B cell (primary cell): Measurements from ENCODE around the gene MON1B.

Source experiments
- EZH2 ChIP-seq: IDR thresholded peaks from 2 replicates; pipeline ENCODE4 v1.6.1; 2012; ENCODE audit warnings: borderline replicate concordance, low read depth, mild to moderate bottlenecking, moderate library complexity, low read length; ENCODE audit not compliant: insufficient read depth, poor library complexity, severe bottlenecking
- TF ChIP-seq, protein P1 (sequence below): fragments of 200-600 bp; IDR thresholded peaks from one replicate; pipeline ENCODE4 v1.8.0; 2022; ENCODE audit warnings: antibody characterized with exemption, mild to moderate bottlenecking

DNA sequence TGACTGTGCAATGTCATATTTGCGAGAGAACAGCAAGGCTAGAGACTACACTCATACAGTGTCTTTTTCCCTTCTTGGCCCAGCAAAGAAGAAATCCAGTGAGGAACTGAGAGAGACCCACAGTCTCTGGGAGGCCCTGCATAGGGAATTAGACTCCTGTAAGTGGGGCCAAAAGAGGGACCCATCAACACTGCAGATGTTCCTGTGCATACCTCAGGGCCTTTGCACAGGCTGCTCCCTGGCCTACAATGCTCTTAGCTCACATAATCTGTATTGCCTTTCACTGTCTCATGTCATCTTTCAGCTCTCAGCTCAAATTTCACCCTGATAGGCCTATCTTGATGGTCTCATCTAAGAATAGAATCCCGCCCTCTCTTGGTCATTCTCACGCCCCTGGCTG lies 17.4 kb downstream of the MON1B start:
- TF ChIP-seq, protein P1, sequence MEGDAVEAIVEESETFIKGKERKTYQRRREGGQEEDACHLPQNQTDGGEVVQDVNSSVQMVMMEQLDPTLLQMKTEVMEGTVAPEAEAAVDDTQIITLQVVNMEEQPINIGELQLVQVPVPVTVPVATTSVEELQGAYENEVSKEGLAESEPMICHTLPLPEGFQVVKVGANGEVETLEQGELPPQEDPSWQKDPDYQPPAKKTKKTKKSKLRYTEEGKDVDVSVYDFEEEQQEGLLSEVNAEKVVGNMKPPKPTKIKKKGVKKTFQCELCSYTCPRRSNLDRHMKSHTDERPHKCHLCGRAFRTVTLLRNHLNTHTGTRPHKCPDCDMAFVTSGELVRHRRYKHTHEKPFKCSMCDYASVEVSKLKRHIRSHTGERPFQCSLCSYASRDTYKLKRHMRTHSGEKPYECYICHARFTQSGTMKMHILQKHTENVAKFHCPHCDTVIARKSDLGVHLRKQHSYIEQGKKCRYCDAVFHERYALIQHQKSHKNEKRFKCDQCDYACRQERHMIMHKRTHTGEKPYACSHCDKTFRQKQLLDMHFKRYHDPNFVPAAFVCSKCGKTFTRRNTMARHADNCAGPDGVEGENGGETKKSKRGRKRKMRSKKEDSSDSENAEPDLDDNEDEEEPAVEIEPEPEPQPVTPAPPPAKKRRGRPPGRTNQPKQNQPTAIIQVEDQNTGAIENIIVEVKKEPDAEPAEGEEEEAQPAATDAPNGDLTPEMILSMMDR, result no peak
- no peak for TF ChIP-seq EZH2
